Measurements from ENCODE around the gene CHGA.
A peak's percentile ranks its signal among the peaks of the same experiment; 100 is the strongest.

CHGA gene

DNA sequence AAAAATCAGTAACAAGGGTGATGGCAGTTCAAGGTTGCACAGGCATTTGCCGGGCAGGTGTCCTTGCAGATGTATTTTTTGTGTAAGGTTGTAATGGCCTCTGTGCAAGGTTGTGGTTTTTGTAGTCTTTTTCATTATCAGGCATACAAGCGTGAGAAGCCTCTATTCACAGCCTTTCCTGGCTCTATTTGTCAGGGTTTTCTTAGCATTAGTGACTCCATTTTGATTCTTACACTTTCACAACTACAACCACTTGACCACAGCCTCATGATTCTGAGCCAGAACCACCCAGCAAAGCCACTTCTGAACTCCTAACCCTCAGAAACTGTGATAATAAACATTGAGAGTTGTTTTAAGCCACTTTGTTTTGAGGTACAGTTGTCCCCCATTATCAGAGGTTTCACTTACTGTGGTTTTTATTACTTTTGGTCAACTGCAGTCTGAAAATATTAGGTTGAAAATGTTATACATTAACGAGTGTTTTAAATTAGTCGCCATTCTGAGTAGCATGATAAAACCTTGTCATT is 27.5 kb upstream of the CHGA start:
- Mint-ChIP-seq H3K36me3 (no peaks in the 10 kb centered on the region), H3K27me3 (peaks cover 28% of the 10 kb centered on the region), H3K9me3 (peaks cover 5% of the 10 kb centered on the region), H3K4me1 (peaks cover 12% of the 10 kb centered on the region), H3K27ac (no peak overlapping the region), H3K4me3 (no peak overlapping the region)
- ATAC-seq: no peak

DNA sequence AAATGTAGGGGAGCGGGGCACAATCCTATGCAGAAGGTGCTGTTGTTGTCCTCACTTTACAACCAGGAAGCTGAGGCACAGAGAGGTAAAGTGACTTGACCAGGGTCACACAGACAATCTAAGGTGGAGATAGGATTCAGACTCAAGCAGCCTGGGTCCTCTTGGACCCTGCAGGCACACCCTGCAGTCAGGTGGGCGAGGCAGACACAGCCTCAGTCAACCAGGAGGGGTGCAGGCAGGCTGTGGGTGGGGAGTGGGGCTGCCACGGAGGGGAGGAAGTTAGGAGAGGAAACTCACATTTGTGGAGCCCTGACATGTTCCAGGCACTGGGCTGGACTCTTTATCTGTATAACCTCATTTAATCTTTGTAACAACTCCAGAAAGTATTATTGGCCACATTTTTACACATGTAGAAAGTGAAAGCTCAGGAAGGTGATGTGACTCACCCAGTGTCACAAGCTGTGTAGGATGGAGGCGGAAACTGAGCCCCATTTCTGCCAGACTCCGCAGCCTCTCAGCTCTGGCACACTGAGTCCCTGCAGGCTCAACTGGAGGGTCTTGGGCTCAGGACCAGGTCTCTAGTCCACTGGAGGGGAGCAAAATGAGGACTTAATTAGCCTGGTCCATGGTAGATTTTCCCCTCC is 24.9 kb upstream of the CHGA start:
- H3K9me3 Mint-ChIP-seq: peaks cover 5% of the 10 kb centered on the region
- no peak overlapping the region for H3K4me3 Mint-ChIP-seq
- peak; percentile 50 for ATAC-seq
- no peaks in the 10 kb centered on the region for H3K36me3 Mint-ChIP-seq
- no peak overlapping the region for H3K27ac Mint-ChIP-seq
- H3K27me3 Mint-ChIP-seq: peaks cover 39% of the 10 kb centered on the region
- H3K4me1 Mint-ChIP-seq: peaks cover 12% of the 10 kb centered on the region

DNA sequence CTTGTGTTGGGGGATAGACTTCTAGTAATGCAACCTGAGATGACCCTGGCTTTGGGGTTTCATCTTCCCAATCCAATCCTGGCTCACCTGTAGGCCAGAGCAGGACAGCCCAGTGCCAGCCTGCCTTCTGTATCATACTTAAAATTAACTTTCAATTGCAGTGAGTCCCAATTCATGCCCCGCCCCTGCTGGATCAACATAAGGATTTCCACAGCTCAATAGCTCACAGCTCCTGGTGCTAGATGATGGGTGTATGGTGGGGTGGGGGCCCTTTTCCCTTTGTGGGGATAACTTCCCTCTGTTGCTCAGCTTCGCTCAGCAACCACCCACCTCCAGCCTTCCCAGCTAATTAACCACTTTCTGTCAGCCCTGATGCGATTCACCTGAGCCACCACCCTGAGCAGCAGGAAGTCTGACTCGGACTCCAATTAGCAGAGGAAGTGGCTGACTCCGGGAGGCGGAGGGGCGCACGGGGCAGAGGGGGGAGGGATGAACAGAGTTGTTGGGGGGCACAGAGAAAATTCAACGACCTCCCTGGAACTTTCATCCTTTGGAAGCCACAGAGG is 24.3 kb upstream of the CHGA start:
- H3K4me3 Mint-ChIP-seq: no peak overlapping the region
- peaks cover 45% of the 10 kb centered on the region for H3K27me3 Mint-ChIP-seq
- H3K27ac Mint-ChIP-seq: no peak overlapping the region
- H3K9me3 Mint-ChIP-seq: peaks cover 4% of the 10 kb centered on the region
- ATAC-seq: no peak
- peaks cover 12% of the 10 kb centered on the region for H3K4me1 Mint-ChIP-seq
- no peaks in the 10 kb centered on the region for H3K36me3 Mint-ChIP-seq

DNA sequence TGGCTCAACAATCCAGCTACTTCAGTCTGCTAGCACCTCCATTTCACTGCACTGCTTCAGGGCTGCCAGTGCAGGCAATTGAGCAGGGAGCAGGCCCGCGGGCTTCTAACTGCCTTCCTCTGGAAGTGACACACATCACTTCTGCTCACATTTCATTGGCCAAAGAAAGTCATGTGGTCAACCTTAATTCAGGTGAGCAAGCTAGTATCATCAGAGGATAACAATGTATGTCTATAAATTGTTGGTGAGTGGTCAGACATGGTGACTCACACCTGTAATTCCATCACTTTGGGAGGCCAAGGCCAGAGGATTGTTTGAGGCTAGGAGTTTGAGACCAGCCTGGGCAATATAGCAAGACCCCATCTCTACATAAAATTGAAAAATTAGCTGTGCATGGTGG is 22.3 kb upstream of the CHGA start:
- Mint-ChIP-seq H3K9me3 (no peaks in the 10 kb centered on the region), H3K4me3 (no peak overlapping the region), H3K4me1 (peaks cover 12% of the 10 kb centered on the region), H3K36me3 (no peaks in the 10 kb centered on the region), H3K27ac (no peak overlapping the region), H3K27me3 (peaks cover 50% of the 10 kb centered on the region)
- no peak for ATAC-seq

DNA sequence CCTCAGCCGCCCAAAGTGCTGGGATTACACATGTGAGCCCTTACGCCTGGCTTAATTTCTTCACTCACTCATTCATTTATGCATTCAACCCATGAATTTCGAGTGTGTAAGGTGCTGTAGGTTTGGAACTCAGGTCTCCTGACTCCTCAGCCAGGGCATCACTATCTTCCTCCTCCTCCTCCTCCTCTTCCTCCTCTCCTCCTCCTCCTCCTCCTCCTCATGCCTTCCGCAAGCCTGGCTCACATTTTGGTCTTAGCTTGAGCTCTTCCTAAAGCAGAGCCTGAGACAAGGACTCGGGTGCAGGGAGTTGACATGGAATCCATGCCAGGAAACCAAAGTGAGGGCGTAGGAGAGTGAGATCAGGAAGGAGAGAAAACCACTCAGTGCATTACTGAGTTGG is 20.8 kb upstream of the CHGA start:
- no peaks in the 10 kb centered on the region for H3K9me3 Mint-ChIP-seq
- no peak overlapping the region for H3K27ac Mint-ChIP-seq
- H3K36me3 Mint-ChIP-seq: no peaks in the 10 kb centered on the region
- H3K27me3 Mint-ChIP-seq: peaks cover 42% of the 10 kb centered on the region
- no peak for ATAC-seq
- peaks cover 11% of the 10 kb centered on the region for H3K4me1 Mint-ChIP-seq
- no peak overlapping the region for H3K4me3 Mint-ChIP-seq

DNA sequence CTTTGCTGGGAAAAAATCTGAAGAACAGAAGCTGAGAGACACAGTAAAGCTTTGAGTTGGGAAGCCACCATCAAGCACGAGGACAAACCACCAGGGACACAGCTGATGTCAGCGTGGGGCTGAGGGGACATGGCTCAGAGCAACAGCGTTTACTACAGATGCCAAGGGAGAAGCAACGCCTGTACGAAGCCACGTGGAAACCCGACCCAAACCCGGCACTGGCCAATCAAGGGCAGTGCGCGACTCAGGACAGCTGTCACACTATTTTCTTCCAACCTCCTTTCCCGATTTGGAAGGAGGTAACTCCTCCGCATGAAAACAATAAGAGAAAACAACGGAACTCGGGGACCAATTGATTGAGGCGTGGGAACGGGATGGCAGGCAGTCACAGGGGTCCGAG is 20.2 kb upstream of the CHGA start:
- no peaks in the 10 kb centered on the region for H3K9me3 Mint-ChIP-seq
- H3K36me3 Mint-ChIP-seq: no peaks in the 10 kb centered on the region
- peaks cover 42% of the 10 kb centered on the region for H3K27me3 Mint-ChIP-seq
- H3K4me3 Mint-ChIP-seq: no peak overlapping the region
- peaks cover 6% of the 10 kb centered on the region for H3K4me1 Mint-ChIP-seq
- no peak overlapping the region for H3K27ac Mint-ChIP-seq
- no peak for ATAC-seq

DNA sequence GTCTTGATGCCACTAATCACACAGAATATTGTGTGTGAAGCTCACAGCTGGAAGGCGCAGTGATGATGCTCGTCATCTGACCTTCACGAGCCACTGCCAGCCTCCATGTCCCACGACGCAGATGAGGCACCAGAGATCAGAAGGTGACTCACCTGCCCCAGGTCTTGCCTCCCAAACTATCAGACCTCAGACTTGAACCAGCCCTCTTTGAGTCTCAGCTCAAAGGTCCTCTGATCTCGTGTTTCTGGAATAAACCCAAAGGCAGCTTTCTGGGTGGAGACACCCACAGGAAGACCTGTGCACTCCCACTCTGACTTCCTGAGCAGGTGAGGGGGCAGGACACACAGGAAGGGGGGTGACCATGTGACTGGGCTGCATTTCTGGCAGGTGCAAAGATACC is 19.6 kb upstream of the CHGA start:
- ATAC-seq: no peak
- no peak overlapping the region for H3K4me3 Mint-ChIP-seq
- no peaks in the 10 kb centered on the region for H3K9me3 Mint-ChIP-seq
- no peak overlapping the region for H3K27ac Mint-ChIP-seq
- H3K27me3 Mint-ChIP-seq: peaks cover 36% of the 10 kb centered on the region
- H3K36me3 Mint-ChIP-seq: no peaks in the 10 kb centered on the region
- no peaks in the 10 kb centered on the region for H3K4me1 Mint-ChIP-seq

DNA sequence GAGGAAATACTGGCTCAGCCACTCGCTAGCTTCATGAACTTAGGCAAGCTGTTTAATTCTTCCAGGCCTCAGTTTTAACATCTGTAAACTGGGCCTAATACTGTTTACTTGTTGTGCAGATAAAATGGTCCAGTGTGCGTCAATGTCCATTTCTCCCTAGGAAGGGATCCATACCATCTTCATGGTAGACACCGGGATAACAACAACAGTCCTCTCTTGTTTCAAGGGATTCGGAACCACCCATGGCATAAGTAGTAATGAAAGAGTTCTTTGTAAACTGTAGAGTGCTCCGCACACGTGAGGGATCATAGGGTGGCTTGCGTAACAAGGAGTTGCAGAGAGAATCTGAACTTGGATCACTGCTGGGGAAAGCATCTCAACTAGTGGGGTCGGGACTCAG is 17.3 kb upstream of the CHGA start:
- Mint-ChIP-seq H3K27me3 (peaks cover 44% of the 10 kb centered on the region), H3K27ac (no peak overlapping the region), H3K9me3 (no peaks in the 10 kb centered on the region), H3K4me3 (no peak overlapping the region), H3K36me3 (no peaks in the 10 kb centered on the region), H3K4me1 (no peaks in the 10 kb centered on the region)
- no peak for ATAC-seq

DNA sequence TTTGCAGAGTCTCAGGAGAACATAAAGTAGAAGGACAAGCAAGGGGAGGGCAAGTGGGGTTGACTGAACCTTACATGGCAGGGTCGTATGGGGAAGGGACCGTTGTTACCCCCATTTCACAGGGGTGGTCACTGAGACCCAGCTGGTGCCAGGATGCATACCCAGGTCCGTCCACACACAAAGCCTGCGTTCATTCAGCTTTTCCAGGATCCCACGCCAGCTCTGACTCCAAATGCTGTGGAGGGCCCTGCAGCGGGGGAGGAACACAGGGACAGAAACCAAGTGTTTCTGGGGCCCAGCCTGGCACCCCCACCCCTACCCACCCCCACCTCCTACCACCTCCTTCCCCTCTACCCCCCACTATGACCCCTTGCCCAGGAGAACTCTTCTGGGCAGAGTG is 16.5 kb upstream of the CHGA start:
- H3K4me1 Mint-ChIP-seq: no peaks in the 10 kb centered on the region
- ATAC-seq: no peak

DNA sequence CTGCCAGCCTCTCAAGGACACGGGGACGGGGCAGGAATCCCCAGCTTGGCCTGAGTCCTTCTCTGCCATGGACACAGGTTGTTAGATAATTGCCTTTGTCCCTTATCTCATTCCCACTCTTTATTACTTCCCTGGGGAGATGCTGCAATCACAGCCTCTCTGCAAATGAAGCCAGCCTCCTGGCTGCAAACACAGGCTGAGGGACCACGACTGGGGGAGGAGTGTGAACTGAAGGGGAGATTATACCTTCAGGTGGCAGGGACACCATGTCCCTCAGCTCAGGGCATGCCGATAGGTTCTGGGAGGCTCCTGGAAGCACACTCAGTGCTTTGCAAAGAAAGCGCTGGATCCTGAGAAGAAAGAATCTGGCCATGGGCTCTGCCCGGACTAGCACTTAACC is 16.1 kb upstream of the CHGA start:
- no peaks in the 10 kb centered on the region for H3K4me1 Mint-ChIP-seq
- peaks cover 44% of the 10 kb centered on the region for H3K27me3 Mint-ChIP-seq
- H3K36me3 Mint-ChIP-seq: no peaks in the 10 kb centered on the region
- no peak overlapping the region for H3K4me3 Mint-ChIP-seq
- H3K27ac Mint-ChIP-seq: no peak overlapping the region
- H3K9me3 Mint-ChIP-seq: no peaks in the 10 kb centered on the region
- ATAC-seq: no peak

More for the DNA sequence above, 16.5 kb upstream of the CHGA start:
- Mint-ChIP-seq H3K9me3 (no peaks in the 10 kb centered on the region), H3K36me3 (no peaks in the 10 kb centered on the region), H3K4me3 (no peak overlapping the region), H3K27me3 (peaks cover 44% of the 10 kb centered on the region), H3K27ac (no peak overlapping the region)

DNA sequence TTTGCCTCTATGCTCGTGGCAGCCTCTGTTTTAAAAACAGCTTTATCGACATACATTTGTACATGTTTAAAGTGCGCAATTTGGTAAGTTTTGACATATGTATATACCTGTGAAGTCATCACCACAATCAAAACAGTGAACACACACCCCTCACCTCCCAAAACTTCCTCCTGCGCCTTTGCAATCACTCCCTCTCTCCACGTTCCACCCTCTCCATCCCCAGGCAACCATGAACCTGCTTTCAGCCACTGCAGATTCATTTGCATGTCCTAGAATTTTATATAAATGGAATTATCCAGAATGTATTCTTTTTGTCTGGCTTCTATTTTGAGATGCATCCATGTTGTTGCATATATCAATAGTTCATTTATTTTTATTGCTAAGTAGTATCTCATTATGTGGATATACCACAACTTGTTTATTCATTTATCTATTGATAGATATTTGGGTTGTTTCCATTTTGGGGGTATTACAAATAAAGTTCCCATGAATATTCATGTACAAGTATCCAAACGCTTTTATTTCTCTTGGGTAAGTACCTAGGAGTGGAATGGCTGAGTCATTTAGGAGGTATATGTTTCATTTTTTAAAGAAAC is 15.5 kb upstream of the CHGA start:
- no peaks in the 10 kb centered on the region for H3K36me3 Mint-ChIP-seq
- no peak overlapping the region for H3K4me3 Mint-ChIP-seq
- no peak overlapping the region for H3K27ac Mint-ChIP-seq
- no peaks in the 10 kb centered on the region for H3K9me3 Mint-ChIP-seq
- ATAC-seq: no peak
- H3K27me3 Mint-ChIP-seq: peaks cover 39% of the 10 kb centered on the region
- no peaks in the 10 kb centered on the region for H3K4me1 Mint-ChIP-seq

DNA sequence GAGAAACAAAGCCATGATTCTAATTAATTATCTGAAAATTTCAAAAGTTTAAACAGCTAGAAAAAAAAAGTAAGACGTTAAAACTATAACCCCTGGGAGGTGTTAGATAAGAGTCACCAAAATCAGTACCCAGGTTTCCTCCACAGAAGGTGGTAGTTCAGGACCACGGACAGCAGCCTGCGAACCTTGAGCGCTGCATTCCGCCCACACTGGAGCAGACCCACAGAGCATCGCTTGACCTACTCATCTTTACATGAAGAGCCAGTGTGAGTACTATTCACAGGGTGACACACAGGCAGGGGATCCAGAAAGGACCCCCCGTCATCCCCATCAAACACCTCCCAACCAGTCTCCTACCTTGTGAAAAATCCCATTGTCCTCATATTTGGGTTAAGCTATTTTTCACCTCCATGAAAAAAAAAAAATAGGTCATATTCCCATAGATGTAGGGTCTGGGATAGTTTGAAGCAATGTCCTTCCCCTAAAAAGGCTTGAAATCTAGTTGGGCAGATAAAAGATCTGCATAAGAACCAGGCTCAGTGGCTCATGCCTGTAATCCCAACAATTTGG is 8.8 kb upstream of the CHGA start:
- no peak overlapping the region for H3K4me3 Mint-ChIP-seq

DNA sequence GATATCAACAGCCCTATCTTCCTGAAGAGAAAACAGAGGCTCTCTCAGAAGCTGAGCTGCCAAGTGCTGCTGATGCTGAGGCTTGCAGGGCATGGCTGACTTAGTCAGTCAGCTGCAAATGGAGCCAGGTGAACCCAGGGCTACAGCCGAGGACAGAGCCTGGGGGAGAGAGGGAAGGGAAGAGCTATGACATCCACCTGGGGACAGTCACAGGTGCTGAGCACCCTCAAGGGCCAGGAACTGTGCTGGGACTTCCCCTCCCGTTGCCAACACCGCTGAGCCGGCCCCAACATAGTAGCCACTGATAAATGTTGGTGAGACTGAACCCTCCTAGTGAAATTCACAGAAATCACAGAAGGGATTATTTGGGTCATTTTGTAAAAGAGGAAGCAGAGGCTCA is 6.7 kb upstream of the CHGA start:
- Mint-ChIP-seq H3K4me3 (no peak overlapping the region), H3K36me3 (no peaks in the 10 kb centered on the region), H3K9me3 (no peaks in the 10 kb centered on the region), H3K4me1 (no peaks in the 10 kb centered on the region), H3K27ac (no peak overlapping the region), H3K27me3 (peaks cover 24% of the 10 kb centered on the region)
- ATAC-seq: no peak

More for the DNA sequence above, 8.8 kb upstream of the CHGA start:
- no peaks in the 10 kb centered on the region for H3K36me3 Mint-ChIP-seq
- H3K27me3 Mint-ChIP-seq: peaks cover 27% of the 10 kb centered on the region
- no peak for ATAC-seq
- no peaks in the 10 kb centered on the region for H3K9me3 Mint-ChIP-seq
- no peaks in the 10 kb centered on the region for H3K4me1 Mint-ChIP-seq
- no peak overlapping the region for H3K27ac Mint-ChIP-seq

DNA sequence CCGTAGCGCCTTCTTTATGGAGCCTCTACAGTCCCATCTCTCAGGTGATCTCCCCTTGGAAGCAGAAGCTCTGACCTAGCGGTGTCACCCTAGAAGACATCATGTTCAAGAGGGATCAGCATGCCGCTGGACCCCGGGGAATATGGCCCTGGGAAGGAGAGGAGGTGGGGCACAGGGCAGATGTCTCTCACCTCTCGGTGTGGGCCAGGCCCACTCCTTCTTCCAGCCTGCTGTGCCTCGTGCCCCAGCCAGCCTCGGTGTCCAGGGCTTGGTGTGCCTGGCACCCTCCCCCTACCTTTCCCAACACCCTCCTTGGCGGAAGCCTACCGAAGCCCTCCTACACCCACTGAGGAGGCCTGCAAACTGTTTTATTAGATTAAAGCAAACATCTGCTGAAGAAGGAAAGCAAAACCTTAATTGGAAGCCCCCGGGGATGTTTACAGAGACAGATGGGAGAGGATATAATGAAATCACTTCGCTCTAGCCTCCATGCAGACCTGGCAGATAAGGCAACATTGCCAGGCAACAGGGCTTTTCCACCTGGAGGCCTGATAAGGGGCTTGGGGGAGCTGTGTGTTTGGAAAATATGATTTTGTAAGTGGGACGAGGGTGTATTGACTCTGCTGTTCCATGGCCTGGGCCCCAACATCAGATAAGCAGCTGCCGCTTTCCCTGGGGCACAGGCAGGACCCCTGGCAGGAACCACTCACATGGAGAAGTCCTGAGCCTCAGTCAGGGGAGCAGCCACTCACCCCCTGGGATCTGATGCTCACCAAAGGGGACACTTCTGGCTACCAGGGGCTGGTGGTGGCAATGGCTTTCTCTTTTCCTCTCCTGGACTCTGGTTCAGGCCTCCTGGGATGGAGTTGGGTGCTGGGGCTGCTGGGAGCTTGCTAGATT is 5.7 kb upstream of the CHGA start:
- no peaks in the 10 kb centered on the region for H3K36me3 Mint-ChIP-seq
- no peak overlapping the region for H3K27ac Mint-ChIP-seq
- H3K4me1 Mint-ChIP-seq: no peaks in the 10 kb centered on the region
- ATAC-seq: no peak
- H3K27me3 Mint-ChIP-seq: peaks cover 35% of the 10 kb centered on the region
- H3K4me3 Mint-ChIP-seq: no peak overlapping the region
- no peaks in the 10 kb centered on the region for H3K9me3 Mint-ChIP-seq

DNA sequence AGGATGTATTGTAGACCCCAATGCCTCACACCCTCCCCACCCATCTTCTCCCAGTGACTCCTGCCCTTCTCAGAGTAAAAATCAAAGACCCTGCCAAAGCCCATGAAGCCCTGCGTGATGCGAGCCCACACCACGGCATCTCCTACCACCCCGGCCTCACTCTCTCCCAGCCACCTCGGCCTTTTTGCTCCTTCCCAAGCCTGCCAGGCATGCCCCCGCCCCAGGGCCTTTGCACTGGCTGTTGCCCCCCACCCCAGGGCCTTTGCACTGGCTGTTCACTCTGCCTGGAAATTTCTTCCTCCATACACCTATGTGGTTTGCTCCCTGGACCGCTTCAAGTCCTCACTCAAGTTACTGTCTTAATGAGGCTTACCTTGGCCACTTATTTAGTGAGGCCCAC is 5.0 kb upstream of the CHGA start:
- H3K27ac Mint-ChIP-seq: no peak overlapping the region
- no peaks in the 10 kb centered on the region for H3K36me3 Mint-ChIP-seq
- no peak for ATAC-seq
- no peak overlapping the region for H3K4me3 Mint-ChIP-seq
- H3K27me3 Mint-ChIP-seq: peaks cover 41% of the 10 kb centered on the region
- H3K9me3 Mint-ChIP-seq: no peaks in the 10 kb centered on the region
- H3K4me1 Mint-ChIP-seq: peaks cover 6% of the 10 kb centered on the region

All from stimulated activated memory B cell treated with anti-CD40 and anti-IgM and Interleukin-4, amounts not matched to agents 10 μg/mL and 1 μg/mL and 100 μg/mL, for 72 hours (primary cell).